Measurements from ENCODE around the gene PPM1D.

Gene PPM1D

GRCh38 chr17:60679287-60679686 is 79.3 kb downstream of the PPM1D start:
- no peak overlapping the region for H3K4me2 ChIP-seq
- no peaks in the 10 kb centered on the region for H3K9me3 ChIP-seq

GRCh38 chr17:60680754-60681153 is 80.8 kb downstream of the PPM1D start:
- H3K4me1 ChIP-seq: peaks cover 16% of the 10 kb centered on the region
- no peaks in the 10 kb centered on the region for H4K20me1 ChIP-seq
- H3K27me3 ChIP-seq: no peaks in the 10 kb centered on the region
- no peak overlapping the region for H3K4me2 ChIP-seq
- no peak overlapping the region for H3K4me3 ChIP-seq
- H3K36me3 ChIP-seq: 0 out of 2 replicates have a peak, but pooled peaks cover 6% of the 10 kb centered on the region
- no peak overlapping the region for H3K27ac ChIP-seq
- no peak overlapping the region for H3K9ac ChIP-seq
- TF ChIP-seq Cebpa-rat (IDR thresholded peaks at IDR 0.05): no peak
- H3K9me3 ChIP-seq: no peaks in the 10 kb centered on the region

More at GRCh38 chr17:60679287-60679686, 79.3 kb downstream of the PPM1D start:
- no peak overlapping the region for H3K9ac ChIP-seq
- TF ChIP-seq Cebpa-rat (IDR thresholded peaks at IDR 0.05): no peak
- H3K36me3 ChIP-seq: 0 out of 2 replicates have a peak, but pooled peaks cover 6% of the 10 kb centered on the region
- no peak overlapping the region for H3K27ac ChIP-seq
- H3K4me1 ChIP-seq: peaks cover 16% of the 10 kb centered on the region
- H3K27me3 ChIP-seq: no peaks in the 10 kb centered on the region
- no peak overlapping the region for H3K4me3 ChIP-seq
- H4K20me1 ChIP-seq: no peaks in the 10 kb centered on the region

GRCh38 chr17:60685437-60685836 is 85.4 kb downstream of the PPM1D start:
- Histone ChIP-seq H3K27me3 (no peaks in the 10 kb centered on the region), H3K9me3 (no peaks in the 10 kb centered on the region), H3K4me3 (no peak overlapping the region), H3K27ac (no peak overlapping the region), H3K36me3 (peaks cover 18% of the 10 kb centered on the region; the same call in 1 of the 2 replicates), H4K20me1 (no peaks in the 10 kb centered on the region), H3K4me2 (no peak overlapping the region), H3K4me1 (no peaks in the 10 kb centered on the region), H3K9ac (no peak overlapping the region)
- TF ChIP-seq Cebpa-rat (IDR thresholded peaks at IDR 0.05): no peak

- Histone ChIP-seq H3K27ac (no peak overlapping the region), H3K4me2 (no peak overlapping the region), H3K9ac (no peak overlapping the region), H3K9me3 (no peaks in the 10 kb centered on the region), H3K4me3 (no peak overlapping the region), H3K4me1 (no peaks in the 10 kb centered on the region), H4K20me1 (no peaks in the 10 kb centered on the region), H3K27me3 (no peaks in the 10 kb centered on the region), H3K36me3 (peaks cover 15% of the 10 kb centered on the region; the same call in 1 of the 2 replicates)
- TF ChIP-seq Cebpa-rat (IDR thresholded peaks at IDR 0.05): no peak
These were observed 96.0 kb downstream of the PPM1D start for GRCh38 chr17:60695960-60696359.

- Histone ChIP-seq H3K4me1 (no peaks in the 10 kb centered on the region), H3K9me3 (no peaks in the 10 kb centered on the region)
- TF ChIP-seq Cebpa-rat (IDR thresholded peaks at IDR 0.05): no peak
These were observed 99.1 kb downstream of the PPM1D start for GRCh38 chr17:60699090-60699489.

GRCh38 chr17:60704170-60704569 is 104.2 kb downstream of the PPM1D start:
- no peaks in the 10 kb centered on the region for H3K9me3 ChIP-seq
- no peaks in the 10 kb centered on the region for H3K4me1 ChIP-seq
- H3K36me3 ChIP-seq: peaks cover 1% of the 10 kb centered on the region; the same call in 1 of the 2 replicates
- no peak overlapping the region for H3K9ac ChIP-seq
- H4K20me1 ChIP-seq: no peaks in the 10 kb centered on the region
- TF ChIP-seq Cebpa-rat (IDR thresholded peaks at IDR 0.05): no peak
- H3K4me2 ChIP-seq: no peak overlapping the region
- no peak overlapping the region for H3K4me3 ChIP-seq
- H3K27ac ChIP-seq: no peak overlapping the region
- H3K27me3 ChIP-seq: no peaks in the 10 kb centered on the region

More at GRCh38 chr17:60699090-60699489, 99.1 kb downstream of the PPM1D start:
- H3K27me3 ChIP-seq: no peaks in the 10 kb centered on the region
- H3K36me3 ChIP-seq: peaks cover 4% of the 10 kb centered on the region; the same call in 1 of the 2 replicates
- H4K20me1 ChIP-seq: no peaks in the 10 kb centered on the region
- H3K4me3 ChIP-seq: no peak overlapping the region
- H3K27ac ChIP-seq: no peak overlapping the region
- no peak overlapping the region for H3K4me2 ChIP-seq
- no peak overlapping the region for H3K9ac ChIP-seq

- H3K27me3 ChIP-seq: no peaks in the 10 kb centered on the region
- no peak overlapping the region for H3K4me3 ChIP-seq
- no peak overlapping the region for H3K4me2 ChIP-seq
- no peak overlapping the region for H3K9ac ChIP-seq
- no peak overlapping the region for H3K27ac ChIP-seq
- H3K4me1 ChIP-seq: no peaks in the 10 kb centered on the region
- H3K9me3 ChIP-seq: no peaks in the 10 kb centered on the region
- 0 out of 2 replicates have a peak, but pooled peaks cover 5% of the 10 kb centered on the region for H3K36me3 ChIP-seq
- no peak for TF ChIP-seq Cebpa-rat (IDR thresholded peaks at IDR 0.05)
- no peaks in the 10 kb centered on the region for H4K20me1 ChIP-seq
These were observed 112.7 kb downstream of the PPM1D start for GRCh38 chr17:60712675-60713074.

- Histone ChIP-seq H3K4me3 (no peak overlapping the region), H3K27me3 (no peaks in the 10 kb centered on the region), H3K36me3 (0 out of 2 replicates have a peak, but pooled peaks cover 5% of the 10 kb centered on the region), H3K9me3 (no peaks in the 10 kb centered on the region), H3K27ac (no peak overlapping the region), H4K20me1 (no peaks in the 10 kb centered on the region), H3K9ac (no peak overlapping the region), H3K4me1 (no peaks in the 10 kb centered on the region), H3K4me2 (no peak overlapping the region)
- TF ChIP-seq Cebpa-rat (IDR thresholded peaks at IDR 0.05): no peak
These were observed 113.6 kb downstream of the PPM1D start for GRCh38 chr17:60713608-60714007.

Measured in BLaER1 (cell line).